Subcutaneous abdominal adipose tissue (tissue), 5 donors: ENCODE measurements around the gene VGLL2.
A peak's percentile ranks its signal among the peaks of the same experiment; 100 is the strongest.
"Not testable (repeated sequence)": the region's sequence is repeated elsewhere in the genome, so short reads cannot be mapped to it uniquely, and the experiment has no call there.

Experiments
- H3K27ac ChIP-seq: one replicate; pipeline ENCODE4 v1.7.0; 2013; ENCODE audit warnings: low read depth, mild to moderate bottlenecking, inconsistent platforms, low read length, moderate library complexity
- H3K27me3 ChIP-seq, 5 donors: one replicate each; pipeline ENCODE4 v1.7.0; 2013; ENCODE audit warnings: low read length in 5 of 5, inconsistent platforms in 1 of 5; ENCODE audit not compliant: control insufficient read depth in 5 of 5, insufficient read depth in 4 of 5
- H3K36me3 ChIP-seq, 5 donors: one replicate each; pipeline ENCODE4 v1.7.0; 2013; ENCODE audit warnings: low read length in 5 of 5; ENCODE audit not compliant: control insufficient read depth in 5 of 5, insufficient read depth in 5 of 5
- H3K4me1 ChIP-seq, 5 donors: one replicate each; pipeline ENCODE4 v1.7.0; 2013; ENCODE audit warnings: low read length in 5 of 5, mild to moderate bottlenecking in 3 of 5, moderate library complexity in 1 of 5; ENCODE audit not compliant: control insufficient read depth in 5 of 5, insufficient read depth in 5 of 5
- H3K4me3 ChIP-seq, 5 donors: one replicate each; pipeline ENCODE4 v1.7.0; 2013; ENCODE audit warnings: low read length in 5 of 5, low read depth in 1 of 5
- H3K9ac ChIP-seq, 5 donors: one replicate each; pipeline ENCODE4 v1.7.0; 2013; ENCODE audit warnings: low read length in 5 of 5, mild to moderate bottlenecking in 4 of 5, moderate library complexity in 3 of 5
- H3K9me3 ChIP-seq, 5 donors: one replicate each; pipeline ENCODE4 v1.7.0; 2013; ENCODE audit warnings: low read length in 5 of 5; ENCODE audit not compliant: control insufficient read depth in 5 of 5
- donor health status: healthy.
- donor health status: healthy.
- donor health status: healthy.
- donor health status: healthy.
- donor health status: healthy.

Gene VGLL2

GRCh38 chr6:117244571-117244970 is 20.8 kb upstream of the VGLL2 start:
- not testable (repeated sequence) for H3K9me3 ChIP-seq, H3K4me3 ChIP-seq, H3K27ac ChIP-seq, H3K9ac ChIP-seq, H3K4me1 ChIP-seq, H3K27me3 ChIP-seq, H3K36me3 ChIP-seq

GRCh38 chr6:117244979-117245378 is 20.4 kb upstream of the VGLL2 start:
- not testable (repeated sequence) for H3K9me3 ChIP-seq, H3K4me1 ChIP-seq, H3K4me3 ChIP-seq, H3K36me3 ChIP-seq, H3K27me3 ChIP-seq, H3K27ac ChIP-seq, H3K9ac ChIP-seq

- Histone ChIP-seq H3K9ac (no peak overlapping the region), H3K4me1 (no peaks in the 10 kb centered on the region), H3K27me3 (no peaks in the 10 kb centered on the region), H3K4me3 (no peak overlapping the region), H3K36me3 (no peaks in the 10 kb centered on the region), H3K27ac (no peak overlapping the region), H3K9me3 (no peaks in the 10 kb centered on the region)
Measured at GRCh38 chr6:117253785-117254184, 11.6 kb upstream of the VGLL2 start.

GRCh38 chr6:117262799-117263198 is 2.6 kb upstream of the VGLL2 start:
- Histone ChIP-seq H3K9me3 (no peaks in the 10 kb centered on the region), H3K4me1 (peaks cover 0 to 22% (median 20%) of the 10 kb centered on the region in 5 donors), H3K27me3 (peaks cover 39 to 61% (median 58%) of the 10 kb centered on the region in 5 donors), H3K4me3 (no peak overlapping the region), H3K9ac (no peak overlapping the region), H3K27ac (no peak overlapping the region), H3K36me3 (no peaks in the 10 kb centered on the region)

GRCh38 chr6:117263353-117263927 is 1.9 kb upstream of the VGLL2 start:
- Histone ChIP-seq H3K4me1 (peaks cover 0 to 22% (median 20%) of the 10 kb centered on the region in 5 donors), H3K36me3 (no peaks in the 10 kb centered on the region), H3K9ac (no peak overlapping the region), H3K27me3 (peaks cover 46 to 68% (median 65%) of the 10 kb centered on the region in 5 donors), H3K9me3 (no peaks in the 10 kb centered on the region), H3K4me3 (no peak overlapping the region), H3K27ac (no peak overlapping the region)

GRCh38 chr6:117264369-117264691 is 1.0 kb upstream of the VGLL2 start:
- Histone ChIP-seq H3K4me1 (peaks cover 0 to 22% (median 20%) of the 10 kb centered on the region in 5 donors), H3K27me3 (peaks cover 54 to 76% (median 72%) of the 10 kb centered on the region in 5 donors), H3K9ac (no peak overlapping the region), H3K9me3 (no peaks in the 10 kb centered on the region), H3K36me3 (no peaks in the 10 kb centered on the region), H3K4me3 (peak overlapping the region; percentile 59 to 75 (median 67)), H3K27ac (no peak overlapping the region)

- Histone ChIP-seq H3K27ac (no peak overlapping the region), H3K4me3 (peak overlapping the region; percentile 59 to 75 (median 67)), H3K36me3 (no peaks in the 10 kb centered on the region), H3K9me3 (no peaks in the 10 kb centered on the region), H3K9ac (peak overlapping the region in 1 of 5 donors; percentile 30), H3K4me1 (peaks cover 0 to 22% (median 21%) of the 10 kb centered on the region in 5 donors), H3K27me3 (peaks cover 54 to 82% (median 77%) of the 10 kb centered on the region in 5 donors)
Measured at GRCh38 chr6:117264692-117265409, 507 bp upstream of the VGLL2 start.

- H3K9me3 ChIP-seq: no peaks in the 10 kb centered on the region
- H3K4me1 ChIP-seq: peaks cover 0 to 31% (median 26%) of the 10 kb centered on the region in 5 donors
- H3K9ac ChIP-seq: no peak overlapping the region
- H3K36me3 ChIP-seq: no peaks in the 10 kb centered on the region
- peak overlapping the region; percentile 48 to 67 (median 61) for H3K4me3 ChIP-seq
- H3K27ac ChIP-seq: no peak overlapping the region
- peaks cover 65 to 91% (median 81%) of the 10 kb centered on the region in 5 donors for H3K27me3 ChIP-seq
Measured at GRCh38 chr6:117266257-117267053, 1.1 kb downstream of the VGLL2 start.

GRCh38 chr6:117267054-117267347 is 1.6 kb downstream of the VGLL2 start:
- H3K4me1 ChIP-seq: peaks cover 0 to 31% (median 26%) of the 10 kb centered on the region in 5 donors
- no peak overlapping the region for H3K4me3 ChIP-seq
- H3K27ac ChIP-seq: no peak overlapping the region
- no peaks in the 10 kb centered on the region for H3K9me3 ChIP-seq
- H3K36me3 ChIP-seq: no peaks in the 10 kb centered on the region
- H3K9ac ChIP-seq: no peak overlapping the region
- peaks cover 69 to 87% (median 82%) of the 10 kb centered on the region in 5 donors for H3K27me3 ChIP-seq
